GM18505 (cell line): ENCODE measurements around the gene KSR2.

Experiments used
- ATAC-seq: cut with Tn5 transposase; IDR thresholded peaks from one replicate; pipeline ENCODE4 v1.9.1; 2021; ENCODE audit not compliant: unreplicated experiment
- POLR2A ChIP-seq: IDR thresholded peaks from 4 replicates; pipeline ENCODE4 v1.6.1; 2011; ENCODE audit warnings: borderline replicate concordance; ENCODE audit not compliant: insufficient read depth, insufficient read length; ENCODE audit errors: extremely low read depth

KSR2 gene

DNA sequence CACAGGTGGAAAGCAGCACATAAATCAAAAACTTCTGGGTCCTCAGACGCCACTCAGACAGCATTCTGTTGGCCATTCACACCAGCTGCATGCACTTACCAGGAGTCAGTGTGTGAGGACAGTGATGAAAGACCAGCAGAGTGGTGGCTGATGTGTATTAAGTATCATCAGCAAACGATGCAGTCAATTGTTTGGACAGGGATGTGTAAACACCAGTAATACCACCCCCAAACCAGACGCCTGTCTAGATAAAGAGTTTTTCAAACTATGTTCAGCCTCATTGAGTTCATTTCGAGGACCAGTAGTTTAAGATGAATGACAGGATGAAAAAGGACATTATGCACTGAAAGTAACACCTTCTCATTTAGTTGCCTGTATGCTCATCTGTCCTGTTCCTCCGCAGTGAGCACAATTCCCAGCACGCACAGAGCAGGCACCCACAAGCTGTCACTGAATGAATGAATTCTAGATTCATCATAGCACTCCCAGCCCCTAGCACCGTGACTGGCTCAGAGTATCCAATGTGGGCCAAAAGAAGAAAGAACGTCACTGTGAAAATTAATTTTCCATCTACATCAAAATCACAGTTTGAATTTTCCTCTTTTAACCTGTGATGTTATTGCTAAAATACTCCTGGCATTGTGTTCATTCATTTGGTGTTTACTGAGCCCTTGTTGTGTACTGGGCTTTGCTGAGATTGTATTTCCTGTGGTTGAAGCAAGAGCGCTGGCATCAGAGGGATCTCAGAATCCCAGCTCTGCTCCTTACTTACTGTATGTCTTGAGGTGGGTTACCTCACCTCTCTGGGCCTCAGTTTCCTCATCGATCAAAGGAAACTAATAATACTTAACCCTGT is 482.6 kb downstream of the KSR2 start:
- ATAC-seq, result no peak
- TF ChIP-seq POLR2A, result no peak

DNA sequence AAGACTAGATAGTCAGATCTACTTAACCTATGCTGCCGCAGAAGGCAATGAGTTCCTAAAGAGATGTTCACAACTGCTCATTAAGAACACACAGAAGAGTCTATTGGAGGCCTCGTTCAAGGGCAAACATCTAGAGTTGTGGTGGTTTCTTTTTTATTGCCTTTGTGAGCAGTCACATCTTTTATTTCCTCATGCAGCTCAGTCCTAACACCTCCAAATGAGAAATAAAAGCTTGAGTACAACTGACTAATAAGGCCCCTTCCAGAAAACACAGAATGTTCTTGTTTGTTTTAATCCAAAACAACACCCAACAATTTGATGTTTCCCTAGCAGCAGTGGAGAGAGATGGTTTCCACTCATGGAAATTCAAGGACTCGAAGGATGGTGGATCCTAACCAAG is 483.9 kb downstream of the KSR2 start:
- ATAC-seq, result no peak
- TF ChIP-seq POLR2A, result no peak

DNA sequence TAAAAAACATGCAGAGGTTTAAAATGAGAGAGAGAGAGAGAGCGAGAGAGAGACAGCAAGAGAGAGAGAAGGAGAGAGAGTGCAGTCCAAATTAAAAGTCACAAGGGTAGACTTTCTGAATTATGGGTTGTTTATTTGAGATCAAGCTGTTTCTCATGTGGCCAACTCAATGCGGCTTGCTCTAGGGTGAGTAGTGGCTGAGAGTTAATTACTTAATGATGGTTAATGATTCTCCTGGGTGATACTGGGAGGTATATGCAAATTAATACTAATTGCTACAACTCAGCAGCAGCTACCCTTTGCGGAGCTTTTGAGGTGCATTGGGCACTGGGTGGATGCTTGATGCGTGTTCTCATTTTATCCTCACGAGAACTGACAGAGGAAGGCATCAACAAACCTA is 485.3 kb downstream of the KSR2 start:
- TF ChIP-seq POLR2A, result no peak
- ATAC-seq, result no peak

DNA sequence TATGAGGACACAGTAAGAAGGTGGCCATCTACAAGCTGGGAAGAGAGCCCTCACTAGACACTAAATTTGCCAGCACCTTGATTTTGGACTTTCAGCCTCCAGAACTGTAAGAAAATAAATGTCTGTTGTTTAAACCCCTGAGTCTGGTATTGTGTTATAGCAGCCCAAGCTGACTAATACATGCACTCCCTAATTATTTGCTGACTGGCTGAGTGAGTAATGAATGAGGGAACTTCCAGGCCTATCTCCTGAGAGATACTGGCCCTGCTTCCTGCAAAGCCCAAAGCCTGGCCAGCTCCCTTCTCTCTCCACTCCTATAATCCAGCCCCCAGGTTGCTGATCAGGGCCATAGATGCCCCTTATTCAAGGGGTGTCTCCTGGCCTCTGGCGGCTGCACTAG is 487.3 kb downstream of the KSR2 start:
- ATAC-seq, result no peak
- TF ChIP-seq POLR2A, result no peak

DNA sequence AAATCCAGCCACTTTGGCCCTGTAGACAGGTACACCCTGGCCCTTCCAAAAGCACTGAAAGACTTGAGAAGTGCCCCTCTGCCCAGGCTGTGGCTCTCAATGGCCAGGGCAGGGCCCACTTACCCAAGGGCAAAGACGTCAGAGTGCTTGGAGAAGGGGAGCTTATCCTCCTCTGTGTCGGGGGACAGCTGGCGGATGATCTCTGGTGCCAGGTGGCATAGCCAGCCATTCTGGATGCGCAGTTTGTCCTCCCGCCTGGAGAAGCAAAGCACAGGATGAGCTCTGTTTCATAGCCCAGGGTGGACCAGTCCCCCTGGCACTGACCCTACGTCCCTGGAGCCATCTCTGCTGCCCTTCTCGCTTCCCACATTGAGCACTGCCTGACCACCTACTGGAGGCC is 492.4 kb downstream of the KSR2 start:
- no peak for TF ChIP-seq POLR2A
- no peak for ATAC-seq

DNA sequence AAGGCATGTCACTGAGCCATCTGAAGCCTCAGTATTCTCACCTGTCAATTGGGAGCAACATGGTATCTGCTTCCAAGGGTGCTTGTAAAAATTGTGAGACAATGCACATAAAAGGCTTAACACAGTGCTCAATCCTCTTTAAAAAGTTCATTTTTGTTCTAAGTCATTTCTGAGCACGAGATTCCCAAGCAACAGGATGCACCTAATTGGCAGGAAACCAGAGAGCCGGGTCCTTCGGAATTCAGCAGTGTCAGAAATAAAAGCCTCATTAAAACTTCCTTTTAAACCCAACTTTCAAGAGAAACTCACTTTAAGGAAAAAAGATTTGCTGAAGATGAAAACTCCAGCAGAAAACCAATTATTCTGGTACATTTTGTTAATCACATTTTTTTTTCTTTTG is 494.9 kb downstream of the KSR2 start:
- no peak for TF ChIP-seq POLR2A
- ATAC-seq, result no peak

DNA sequence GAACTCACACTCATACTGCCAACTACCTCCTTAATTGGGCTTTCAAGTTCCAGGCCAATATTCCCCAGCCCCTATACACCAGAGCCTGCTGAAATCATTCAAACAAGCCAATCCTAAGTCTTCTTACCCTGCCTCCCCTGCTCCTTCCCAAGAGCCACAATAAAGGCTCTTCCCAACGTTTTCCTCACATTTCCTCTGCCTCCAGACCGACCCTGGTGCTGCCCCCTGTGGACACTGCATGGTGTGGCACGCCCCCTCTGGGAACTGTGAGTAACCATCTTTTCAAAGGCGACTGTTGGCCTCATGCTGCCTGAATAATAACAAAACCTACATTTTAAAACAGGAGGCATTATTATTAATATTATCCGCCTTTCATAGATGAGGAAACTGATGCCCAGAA is 495.8 kb downstream of the KSR2 start:
- TF ChIP-seq POLR2A, result no peak
- no peak for ATAC-seq

DNA sequence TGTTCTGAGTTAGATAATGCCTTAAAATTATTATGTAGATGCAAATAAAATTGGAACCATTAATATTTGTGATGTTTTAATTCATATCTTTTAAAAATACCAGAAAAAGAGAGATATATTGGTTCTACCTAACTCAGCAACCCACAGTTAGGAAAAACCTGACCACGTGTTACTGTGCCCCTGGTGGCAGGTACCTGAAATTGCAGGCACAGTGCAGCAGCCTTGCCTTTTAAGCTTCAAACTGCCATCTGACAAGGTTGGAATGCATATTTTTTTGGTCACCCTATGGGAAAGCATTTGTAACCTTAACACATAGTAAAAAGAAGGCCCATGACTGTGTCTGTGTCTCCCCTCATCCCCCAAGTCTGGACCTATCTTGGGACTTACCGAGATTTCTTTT is 498.0 kb downstream of the KSR2 start:
- no peak for TF ChIP-seq POLR2A
- no peak for ATAC-seq

DNA sequence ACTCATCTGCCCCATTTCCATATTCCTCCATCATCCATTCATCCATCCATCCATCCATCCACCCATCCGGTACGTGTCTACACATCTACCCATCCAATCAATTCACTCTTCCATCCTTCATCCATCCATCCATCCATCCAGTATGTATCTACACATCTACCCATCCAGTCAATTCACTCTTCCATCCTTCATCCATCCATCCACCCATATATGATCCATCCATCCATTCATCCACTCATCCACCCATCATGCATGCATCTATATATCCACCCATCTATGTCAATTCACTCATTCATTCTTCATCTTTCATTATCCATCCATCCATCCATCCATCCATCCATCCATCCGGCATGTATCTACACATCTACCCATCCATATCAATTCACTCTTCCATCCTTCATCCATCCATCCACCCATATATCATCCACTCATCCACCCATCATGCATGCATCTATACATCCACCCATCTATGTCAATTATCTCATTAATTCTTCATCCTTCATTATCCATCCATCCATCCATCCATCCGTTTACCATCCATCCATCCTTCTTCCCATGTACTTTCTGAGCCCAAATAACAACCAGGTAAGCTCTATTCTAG is 498.8 kb downstream of the KSR2 start:
- TF ChIP-seq POLR2A, result no peak
- ATAC-seq, result no peak

DNA sequence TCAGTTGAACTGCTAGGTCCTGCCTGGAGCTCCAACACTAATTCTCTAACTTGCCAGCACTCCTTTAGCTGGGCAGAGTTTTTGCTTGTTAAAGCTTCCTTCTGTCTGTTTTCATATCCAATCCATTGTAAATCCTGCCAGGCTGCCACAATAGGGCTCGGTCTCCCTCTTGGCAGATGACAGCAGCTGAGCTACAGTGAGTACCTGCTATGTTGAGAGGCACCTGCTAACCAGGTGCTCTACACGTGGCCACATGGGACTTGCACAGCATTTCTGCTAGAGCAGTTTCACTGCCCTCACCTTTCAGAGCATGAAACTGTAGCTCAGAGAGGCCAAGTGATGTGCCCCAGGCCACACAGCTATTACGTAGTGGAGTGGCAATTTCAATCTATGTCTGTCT is 500.8 kb downstream of the KSR2 start:
- no peak for ATAC-seq

DNA sequence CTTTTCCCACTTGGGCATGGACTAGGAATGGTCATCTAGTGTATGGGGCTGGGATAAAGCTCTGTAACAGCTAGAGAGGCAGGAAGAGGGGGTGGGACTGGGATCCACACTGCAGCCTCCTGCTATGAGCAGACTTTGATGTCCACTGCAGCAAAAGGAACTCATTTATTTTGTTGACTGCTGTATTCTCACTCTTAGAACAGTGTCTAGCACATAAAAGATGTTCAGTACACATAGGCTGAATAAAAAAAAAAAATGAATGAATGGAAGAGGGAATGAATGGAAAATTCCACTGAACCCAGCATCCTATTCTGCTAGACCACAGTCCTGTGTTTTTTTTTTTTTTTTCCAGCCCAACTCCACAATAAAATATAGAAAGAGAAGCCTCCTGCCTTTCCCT is 501.2 kb downstream of the KSR2 start:
- no peak for TF ChIP-seq POLR2A
- no peak for ATAC-seq

More for the DNA sequence above, 500.8 kb downstream of the KSR2 start:
- no peak for TF ChIP-seq POLR2A

DNA sequence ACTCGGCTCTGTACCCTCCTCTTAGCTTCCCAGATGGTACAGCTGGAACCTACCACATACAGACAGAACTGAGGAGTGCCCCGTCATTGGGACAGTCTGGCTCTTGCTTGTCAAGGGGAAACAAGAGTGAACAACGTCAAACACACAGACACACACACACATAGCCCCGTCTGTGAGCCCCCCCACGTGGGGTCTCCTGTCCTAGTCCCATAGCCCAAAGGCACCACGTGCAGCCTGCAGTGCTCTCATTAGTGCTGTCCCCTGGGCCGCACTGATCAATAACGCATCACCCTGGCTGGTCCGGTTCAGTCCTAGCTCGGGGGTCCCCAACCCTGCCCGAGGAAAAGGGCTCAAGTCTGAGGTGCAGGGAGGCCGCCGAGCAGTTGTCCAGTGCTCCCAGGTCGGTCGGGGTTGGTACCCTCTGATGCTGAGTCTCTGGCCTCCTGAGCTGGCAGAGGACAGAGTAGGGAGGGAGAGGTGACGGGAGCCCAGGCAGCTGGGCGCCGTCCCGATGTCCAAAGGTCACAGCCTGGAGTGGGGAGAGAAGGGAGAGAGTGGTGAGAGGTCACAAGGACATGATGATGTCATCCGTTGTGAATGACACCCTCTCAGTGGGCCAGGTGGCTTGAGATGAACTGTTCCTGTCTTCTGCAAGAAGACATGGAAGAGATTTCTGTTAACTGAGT is 502.0 kb downstream of the KSR2 start:
- ATAC-seq, result no peak
- TF ChIP-seq POLR2A, result no peak

DNA sequence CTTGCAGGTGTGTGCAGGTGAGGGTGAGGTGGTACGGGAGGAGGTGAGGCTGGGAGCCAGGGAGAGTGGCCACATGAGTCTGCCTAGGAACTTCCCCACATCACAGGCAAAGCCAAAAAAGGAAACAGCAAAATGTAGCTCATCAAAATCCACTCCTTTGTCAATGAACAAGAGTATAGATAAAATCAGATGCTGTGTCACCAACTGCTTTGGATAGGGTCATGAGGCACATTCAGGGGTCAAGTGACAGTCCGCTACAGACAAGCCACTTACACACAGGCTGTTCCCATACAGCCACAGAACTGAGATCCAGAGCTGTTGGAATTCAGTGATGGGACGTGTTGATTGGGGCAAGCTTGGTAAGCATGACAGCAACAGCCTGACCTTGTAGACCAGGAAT is 507.1 kb downstream of the KSR2 start:
- no peak for TF ChIP-seq POLR2A
- no peak for ATAC-seq

DNA sequence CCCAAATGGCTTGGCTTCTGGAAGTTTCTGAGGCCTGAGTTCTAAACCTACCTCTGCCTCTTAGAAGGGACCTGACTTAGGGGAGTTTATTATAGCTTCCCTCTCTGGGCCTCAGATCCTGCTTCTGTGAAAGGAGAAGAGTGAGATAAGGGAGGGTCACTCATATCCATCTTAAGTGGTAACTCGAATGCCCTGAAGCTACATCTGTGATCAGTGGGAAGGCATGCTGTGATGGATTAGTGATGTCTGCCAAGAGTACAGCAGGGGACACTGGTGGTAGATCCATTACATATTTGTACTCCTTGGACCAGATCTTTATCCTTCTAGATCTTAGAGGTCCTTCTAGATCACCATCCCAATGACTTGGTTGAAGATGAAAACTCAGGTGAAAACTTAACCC is 509.6 kb downstream of the KSR2 start:
- TF ChIP-seq POLR2A, result no peak
- no peak for ATAC-seq
